Subcutaneous adipose tissue (tissue), 4 donors: ENCODE data around the gene DND1. TPM values are rescaled to one million over a fixed set of nuclear protein-coding genes. Genes with fewer than 3 reads are reported as not detected.

Experiments
- total RNA-seq, 4 donors: library from RNA; depleted of rRNA; stranded (reverse); fragments of >200 nt; gene quantifications; one replicate each; pipeline ENCODE4 v1.1.0, GENCODE V29; 2016
- TF ChIP-seq, protein P1 (sequence below): fragments of 450-650 bp; IDR thresholded peaks from one replicate; pipeline ENCODE4 v1.5.1; 2016; ENCODE audit warnings: low read depth, mild to moderate bottlenecking, control low read depth, antibody characterized with exemption, moderate library complexity

Gene DND1
- total RNA-seq, 4 donors from 2014 or later: 0.66 to 1.3 (median 1.2) TPM; not detected in 1

DNA sequence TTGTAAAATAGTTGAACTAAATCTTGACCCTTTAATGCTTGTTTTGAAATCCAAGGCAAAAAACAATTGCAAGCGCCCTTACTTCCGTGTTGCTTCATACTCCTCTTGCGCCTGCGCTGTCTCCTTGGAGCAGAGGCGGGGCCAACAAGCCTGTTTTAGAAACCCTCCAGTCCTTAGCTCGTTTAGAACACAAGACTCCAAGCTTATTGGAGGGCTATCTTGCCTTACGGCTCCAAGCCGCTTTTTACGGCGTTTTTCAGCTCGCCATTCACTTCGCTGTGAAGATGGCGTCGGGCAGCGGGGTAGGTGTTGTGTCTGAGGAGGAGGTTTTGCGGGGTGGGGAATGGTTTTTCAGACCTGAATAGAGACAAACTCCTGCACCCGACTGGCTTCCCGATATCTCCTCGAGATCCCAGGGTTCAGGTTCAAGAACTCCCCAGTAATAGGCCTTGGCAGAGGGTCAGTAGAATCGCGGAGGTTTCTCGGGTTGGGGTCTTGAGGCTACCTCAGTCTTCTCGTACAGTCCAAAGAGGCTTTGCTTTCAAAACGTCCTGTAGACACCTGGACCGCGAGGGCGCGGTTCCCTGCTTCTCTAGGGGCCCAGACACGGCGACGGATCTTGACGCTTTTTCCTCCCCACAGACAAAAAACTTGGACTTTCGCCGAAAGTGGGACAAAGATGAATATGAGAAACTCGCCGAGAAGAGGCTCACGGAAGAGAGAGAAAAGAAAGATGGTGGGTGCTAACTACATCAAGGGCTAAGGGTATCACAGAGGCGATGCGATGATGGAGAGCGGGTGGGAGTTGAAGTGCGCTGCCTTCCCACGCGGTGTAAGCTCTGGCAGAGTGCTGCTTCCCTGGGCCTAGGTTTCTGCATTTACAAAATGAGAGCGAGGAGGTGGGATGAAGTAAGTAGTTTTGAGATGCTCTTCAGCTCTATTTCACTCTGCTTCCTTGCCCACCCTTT, 27.1 kb upstream of the DND1 start, which contains the start of gene ZMAT2:
TSS of gene ZMAT2 (plus strand) at position 271 of the 968 bp plus-strand sequence. CDS start at position 285, 14 bp downstream.
- TF ChIP-seq, protein P1, sequence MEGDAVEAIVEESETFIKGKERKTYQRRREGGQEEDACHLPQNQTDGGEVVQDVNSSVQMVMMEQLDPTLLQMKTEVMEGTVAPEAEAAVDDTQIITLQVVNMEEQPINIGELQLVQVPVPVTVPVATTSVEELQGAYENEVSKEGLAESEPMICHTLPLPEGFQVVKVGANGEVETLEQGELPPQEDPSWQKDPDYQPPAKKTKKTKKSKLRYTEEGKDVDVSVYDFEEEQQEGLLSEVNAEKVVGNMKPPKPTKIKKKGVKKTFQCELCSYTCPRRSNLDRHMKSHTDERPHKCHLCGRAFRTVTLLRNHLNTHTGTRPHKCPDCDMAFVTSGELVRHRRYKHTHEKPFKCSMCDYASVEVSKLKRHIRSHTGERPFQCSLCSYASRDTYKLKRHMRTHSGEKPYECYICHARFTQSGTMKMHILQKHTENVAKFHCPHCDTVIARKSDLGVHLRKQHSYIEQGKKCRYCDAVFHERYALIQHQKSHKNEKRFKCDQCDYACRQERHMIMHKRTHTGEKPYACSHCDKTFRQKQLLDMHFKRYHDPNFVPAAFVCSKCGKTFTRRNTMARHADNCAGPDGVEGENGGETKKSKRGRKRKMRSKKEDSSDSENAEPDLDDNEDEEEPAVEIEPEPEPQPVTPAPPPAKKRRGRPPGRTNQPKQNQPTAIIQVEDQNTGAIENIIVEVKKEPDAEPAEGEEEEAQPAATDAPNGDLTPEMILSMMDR: no peak

DNA sequence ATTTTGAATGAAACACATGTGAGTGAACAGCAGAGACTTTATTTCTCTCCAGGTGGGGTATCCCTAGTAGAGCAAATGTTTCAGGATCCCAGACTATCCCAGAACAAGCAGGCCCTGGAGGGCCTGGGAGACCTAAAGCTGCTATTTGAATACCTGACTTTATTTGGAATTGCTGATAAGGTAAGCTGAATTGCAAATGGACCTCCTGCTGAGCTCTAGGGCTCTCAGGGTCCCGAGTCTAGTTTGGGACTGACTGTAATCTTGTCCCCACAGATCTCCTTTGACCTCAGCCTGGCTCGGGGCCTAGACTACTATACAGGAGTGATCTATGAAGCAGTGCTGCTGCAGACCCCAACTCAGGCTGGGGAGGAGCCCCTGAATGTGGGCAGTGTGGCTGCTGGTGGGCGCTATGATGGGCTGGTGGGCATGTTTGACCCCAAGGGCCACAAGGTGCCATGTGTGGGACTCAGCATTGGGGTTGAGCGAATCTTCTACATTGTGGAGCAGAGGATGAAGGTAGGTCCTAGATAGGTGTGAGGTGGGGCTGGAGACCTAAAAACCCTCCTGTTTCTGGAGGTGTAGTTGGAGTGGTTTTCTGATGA, 23.6 kb upstream of the DND1 start:
- TF ChIP-seq, protein P1: no peak

GRCh38 chr5:140694276-140694675, 20.9 kb upstream of the DND1 start:
- TF ChIP-seq, protein P1: no peak

DNA sequence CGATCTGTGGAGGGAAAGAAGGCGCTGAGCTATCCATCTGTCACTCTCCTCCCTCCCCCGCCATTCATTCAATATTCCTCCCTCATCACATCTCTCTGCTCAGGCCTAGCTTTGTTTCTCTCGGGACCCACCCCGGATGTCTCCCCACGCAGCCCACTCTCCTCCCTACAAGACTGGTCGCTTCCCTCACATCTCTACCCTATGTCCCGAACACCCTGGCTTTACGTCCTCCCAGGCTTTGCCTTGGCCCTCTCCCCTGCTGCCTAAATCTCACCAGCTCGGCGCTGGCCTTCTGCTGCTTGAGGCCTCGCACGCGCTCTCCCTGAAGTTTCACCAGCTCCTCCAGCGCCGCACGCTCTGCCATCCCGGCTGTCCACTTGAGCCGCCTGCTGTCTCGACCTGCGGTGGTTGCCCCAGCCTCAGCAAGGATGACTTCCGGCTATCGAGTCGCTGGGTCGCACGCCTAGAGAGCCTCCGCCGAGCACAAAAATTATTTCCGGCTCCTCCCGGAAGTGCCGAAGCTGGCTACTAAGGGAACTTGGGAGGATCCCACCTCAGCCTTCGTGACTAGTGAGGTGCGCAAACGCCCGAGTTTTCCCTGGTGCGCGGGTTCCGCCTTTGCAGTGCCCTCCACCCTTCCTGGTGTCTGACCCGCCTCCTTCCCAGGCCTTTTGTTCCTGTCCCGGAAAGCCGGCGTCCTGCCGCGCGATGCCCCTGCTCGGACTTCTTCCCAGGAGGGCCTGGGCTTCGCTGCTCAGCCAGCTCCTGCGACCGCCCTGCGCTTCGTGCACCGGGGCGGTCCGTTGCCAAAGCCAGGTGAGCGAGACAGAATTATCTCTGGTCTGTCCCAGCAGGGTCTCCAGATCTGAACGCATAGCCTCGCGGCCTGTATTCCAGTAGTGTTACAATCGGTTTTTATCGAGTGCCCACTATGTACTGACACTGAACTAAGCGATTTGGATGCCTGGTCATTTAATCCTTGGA, 17.9 kb upstream of the DND1 start, which contains the start of the genes HARS1 and HARS2:
TSS of gene HARS1 (minus strand) at position 430 of the 984 bp plus-strand sequence. CDS start at position 364, 66 bp downstream.
TSS of gene HARS2 (plus strand) at position 515 of the 984 bp plus-strand sequence. CDS start at position 709, 194 bp downstream.
- TF ChIP-seq, protein P1: no peak

DNA sequence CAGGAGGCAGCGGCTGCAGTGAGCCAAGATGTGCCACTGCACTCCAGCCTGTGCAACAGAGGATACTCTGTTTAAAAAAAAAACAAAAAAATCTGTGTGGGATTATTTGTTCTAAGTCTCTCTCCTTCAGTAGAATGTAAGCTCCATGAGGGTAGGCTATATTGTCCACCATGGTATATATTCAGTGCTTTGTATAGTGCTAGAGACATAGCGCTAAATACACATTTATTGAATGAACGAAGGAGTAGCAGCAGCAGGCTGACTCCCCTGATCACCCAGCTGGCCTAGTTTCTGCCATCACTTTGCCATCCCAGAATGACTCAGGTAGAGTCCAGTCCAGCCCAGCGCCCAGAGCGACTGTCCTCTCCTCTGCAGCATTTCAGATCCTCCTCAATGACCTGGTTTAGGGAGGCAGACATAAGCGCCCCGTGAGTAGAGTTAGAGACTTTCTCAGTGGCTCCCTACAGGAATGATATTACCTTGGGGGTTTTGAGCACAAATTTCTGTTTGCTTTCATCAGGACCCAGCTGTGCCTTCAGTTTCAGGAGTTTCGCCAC, 17.1 kb upstream of the DND1 start:
- TF ChIP-seq, protein P1: no peak

DNA sequence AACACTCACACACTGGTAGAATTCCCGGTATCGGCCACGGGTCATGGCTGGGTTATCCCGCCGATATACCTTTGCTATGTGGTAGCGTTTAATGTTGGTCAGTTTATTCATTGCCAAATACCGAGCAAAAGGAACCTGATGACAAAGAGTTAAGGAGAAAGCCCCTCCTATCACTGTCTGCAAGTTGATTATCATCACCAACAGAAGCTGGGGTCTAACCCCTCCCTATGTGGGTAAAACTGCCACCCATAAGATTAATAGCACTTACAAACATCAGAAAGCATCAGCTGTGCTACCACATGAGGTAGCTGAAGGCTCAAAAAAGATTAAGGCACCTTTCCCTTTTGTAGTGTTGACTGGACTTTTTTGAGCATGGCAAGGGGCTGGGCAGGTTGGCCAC, 5.6 kb upstream of the DND1 start:
- TF ChIP-seq, protein P1: no peak
